CD8-positive, alpha-beta memory T cell (primary cell): Measurements from ENCODE around the gene FGF5. TPM values are rescaled to one million over a fixed set of nuclear protein-coding genes. Genes with fewer than 3 reads are reported as not detected.
"Not testable (repeated sequence)": the region's sequence is repeated elsewhere in the genome, so short reads cannot be mapped to it uniquely, and the experiment has no call there.

Experiments used
- CTCF ChIA-PET: fragments of 350-600 bp; sonication (Branson Sonifier 250); formaldehyde crosslinking; loops from one replicate; lab custom pipeline; 2021; ENCODE audit warnings: antibody characterized with exemption; lab: Charles Lee
- POLR2A ChIA-PET: fragments of 350-600 bp; sonication (Branson Sonifier 250); formaldehyde crosslinking; loops from one replicate; lab custom pipeline; 2021; ENCODE audit warnings: antibody characterized with exemption; lab: Charles Lee
- DNase-seq, 5 donors: peaks; one replicate each; pipeline versions ENCODE4 v3.0.0 to v3.0.0-alpha.2; 2020 to 2022; ENCODE audit warnings: mixed read lengths in 1 of 5
- H3K27ac ChIP-seq: one replicate; pipeline ENCODE4 v1.7.0; 2013; ENCODE audit warnings: low read depth, mild to moderate bottlenecking, low read length, moderate library complexity
- H3K27me3 ChIP-seq: 2 replicates; pipeline ENCODE4 v1.7.0; 2013; ENCODE audit warnings: low read length, mild to moderate bottlenecking; ENCODE audit not compliant: insufficient read depth, poor library complexity, severe bottlenecking
- H3K36me3 ChIP-seq: 2 replicates; pipeline ENCODE4 v1.7.0; 2013; ENCODE audit warnings: mild to moderate bottlenecking, low read length, moderate library complexity; ENCODE audit not compliant: insufficient read depth
- H3K4me1 ChIP-seq: 2 replicates; pipeline ENCODE4 v1.7.0; 2013; ENCODE audit warnings: mild to moderate bottlenecking, low read length, moderate library complexity; ENCODE audit not compliant: insufficient read depth
- H3K4me3 ChIP-seq: 2 replicates; pipeline ENCODE4 v1.7.0; 2013; ENCODE audit warnings: mild to moderate bottlenecking, low read length
- H3K9me3 ChIP-seq: 2 replicates; pipeline ENCODE4 v1.7.0; 2013; ENCODE audit warnings: mild to moderate bottlenecking, low read length
- H3K27ac Mint-ChIP-seq, 8 donors: one replicate each; pipeline ENCODE4 v1.8.0; 2020 to 2021; ENCODE audit warnings: mixed read lengths in 8 of 8, mild to moderate bottlenecking in 6 of 8, inconsistent platforms in 3 of 8, moderate library complexity in 3 of 8
- H3K27me3 Mint-ChIP-seq, 2 donors: one replicate each; pipeline ENCODE4 v1.8.0; 2020 to 2021; ENCODE audit warnings: mixed read lengths in 2 of 2, mild to moderate bottlenecking in 1 of 2, moderate library complexity in 1 of 2
- H3K36me3 Mint-ChIP-seq, 3 donors: one replicate each; pipeline ENCODE4 v1.8.0; 2020 to 2021; ENCODE audit warnings: mixed read lengths in 3 of 3, inconsistent platforms in 1 of 3, mild to moderate bottlenecking in 1 of 3
- H3K4me1 Mint-ChIP-seq, 3 donors: one replicate each; pipeline ENCODE4 v1.8.0; 2020 to 2021; ENCODE audit warnings: mixed read lengths in 3 of 3, inconsistent platforms in 1 of 3, mild to moderate bottlenecking in 1 of 3
- H3K4me3 Mint-ChIP-seq, 7 donors: one replicate each; pipeline ENCODE4 v1.8.0; 2020 to 2021; ENCODE audit warnings: mixed read lengths in 7 of 7, mild to moderate bottlenecking in 6 of 7, moderate library complexity in 4 of 7, inconsistent platforms in 2 of 7
- H3K9me3 Mint-ChIP-seq, 5 donors: one replicate each; pipeline ENCODE4 v1.8.0; 2020 to 2022; ENCODE audit warnings: mixed read lengths in 5 of 5, mild to moderate bottlenecking in 3 of 5, moderate library complexity in 2 of 5, inconsistent platforms in 1 of 5
- polyA plus RNA-seq: library from polyadenylated mRNA; unstranded; fragments of 300-500 nt; fragmentation: Illumina TruSeq; gene quantifications from one replicate; pipeline ENCODE4 v1.2.3, GENCODE V29; 2021
- total RNA-seq, 2 experiments: library from RNA; stranded (reverse); gene quantifications; one replicate each; pipeline ENCODE4 v1.2.3, GENCODE V29; 2021

The FGF5 gene
- total and polyA plus RNA-seq, 3 experiments from 2014 or later: not detected

GRCh38 chr4:80243274-80244018 is 23.0 kb upstream of the FGF5 start:
- H3K9me3 Mint-ChIP-seq: no peaks in the 10 kb centered on the region
- H3K36me3 Mint-ChIP-seq: no peaks in the 10 kb centered on the region

GRCh38 chr4:80247484-80247883 is 19.0 kb upstream of the FGF5 start:
- POLR2A ChIA-PET, H3K36me3 ChIP-seq, H3K4me1 ChIP-seq, H3K27ac ChIP-seq, H3K4me3 Mint-ChIP-seq, H3K4me1 Mint-ChIP-seq, CTCF ChIA-PET, H3K27ac Mint-ChIP-seq, H3K9me3 Mint-ChIP-seq, H3K36me3 Mint-ChIP-seq, H3K9me3 ChIP-seq, H3K4me3 ChIP-seq, DNase-seq, H3K27me3 ChIP-seq: not testable (repeated sequence)
- peaks cover 4 to 36% of the 10 kb centered on the region in 2 donors for H3K27me3 Mint-ChIP-seq

More at GRCh38 chr4:80243274-80244018, 23.0 kb upstream of the FGF5 start:
- ChIA-PET CTCF (no interaction called here), POLR2A (no interaction called here)
- peaks cover 4 to 30% of the 10 kb centered on the region in 2 donors for H3K27me3 Mint-ChIP-seq
- H3K4me3 Mint-ChIP-seq: no peak overlapping the region
- no peaks in the 10 kb centered on the region for H3K4me1 Mint-ChIP-seq
- Histone ChIP-seq H3K9me3 (no peaks in the 10 kb centered on the region), H3K27ac (no peak overlapping the region), H3K4me1 (no peaks in the 10 kb centered on the region), H3K27me3 (peaks cover 7% of the 10 kb centered on the region), H3K36me3 (no peaks in the 10 kb centered on the region), H3K4me3 (no peak overlapping the region)
- no peak for DNase-seq
- H3K27ac Mint-ChIP-seq: no peak overlapping the region

- no peaks in the 10 kb centered on the region for H3K4me1 Mint-ChIP-seq
- DNase-seq: no peak
- Histone ChIP-seq H3K9me3 (no peaks in the 10 kb centered on the region), H3K4me3 (no peak overlapping the region), H3K4me1 (no peaks in the 10 kb centered on the region), H3K27ac (no peak overlapping the region), H3K27me3 (no peaks in the 10 kb centered on the region), H3K36me3 (no peaks in the 10 kb centered on the region)
- CTCF ChIA-PET: no interaction called here
- H3K4me3 Mint-ChIP-seq: no peak overlapping the region
- no peaks in the 10 kb centered on the region for H3K36me3 Mint-ChIP-seq
- H3K27me3 Mint-ChIP-seq: peaks cover 3 to 29% of the 10 kb centered on the region in 2 donors
- POLR2A ChIA-PET: no interaction called here
- no peaks in the 10 kb centered on the region for H3K9me3 Mint-ChIP-seq
- no peak overlapping the region for H3K27ac Mint-ChIP-seq
Observed at GRCh38 chr4:80249144-80249543, 17.3 kb upstream of the FGF5 start.

- Mint-ChIP-seq H3K27ac (no peak overlapping the region), H3K36me3 (no peaks in the 10 kb centered on the region), H3K4me1 (no peaks in the 10 kb centered on the region), H3K27me3 (peaks cover 23 to 42% of the 10 kb centered on the region in 2 donors), H3K4me3 (no peak overlapping the region), H3K9me3 (no peaks in the 10 kb centered on the region)
- DNase-seq: no peak
- no peak overlapping the region for H3K27ac ChIP-seq
- no peaks in the 10 kb centered on the region for H3K27me3 ChIP-seq
- ChIA-PET CTCF (no interaction called here), POLR2A (no interaction called here)
- no peaks in the 10 kb centered on the region for H3K36me3 ChIP-seq
- H3K9me3 ChIP-seq: no peaks in the 10 kb centered on the region
- no peak overlapping the region for H3K4me3 ChIP-seq
- no peaks in the 10 kb centered on the region for H3K4me1 ChIP-seq
Observed at GRCh38 chr4:80252427-80252826, 14.0 kb upstream of the FGF5 start.

- no peak overlapping the region for H3K4me3 Mint-ChIP-seq
- H3K27ac Mint-ChIP-seq: no peak overlapping the region
- ChIA-PET POLR2A (no interaction called here), CTCF (no interaction called here)
- no peaks in the 10 kb centered on the region for H3K36me3 ChIP-seq
- H3K4me1 ChIP-seq: no peaks in the 10 kb centered on the region
- no peak for DNase-seq
- H3K27me3 ChIP-seq: no peaks in the 10 kb centered on the region
- no peaks in the 10 kb centered on the region for H3K4me1 Mint-ChIP-seq
- H3K4me3 ChIP-seq: no peak overlapping the region
- H3K27ac ChIP-seq: no peak overlapping the region
- H3K36me3 Mint-ChIP-seq: no peaks in the 10 kb centered on the region
- H3K27me3 Mint-ChIP-seq: peaks cover 24 to 42% of the 10 kb centered on the region in 2 donors
- H3K9me3 ChIP-seq: no peaks in the 10 kb centered on the region
- H3K9me3 Mint-ChIP-seq: no peaks in the 10 kb centered on the region
Observed at GRCh38 chr4:80252953-80253352, 13.5 kb upstream of the FGF5 start.

GRCh38 chr4:80253510-80253909 is 13.0 kb upstream of the FGF5 start:
- no peak overlapping the region for H3K4me3 Mint-ChIP-seq
- no peak for DNase-seq
- ChIA-PET CTCF (no interaction called here), POLR2A (interaction anchor here (0.6 kb wide), 1 partner anchor 455 kb away, joined by 3 read pairs; no protein-coding TSS in a partner anchor)
- H3K4me1 Mint-ChIP-seq: no peaks in the 10 kb centered on the region
- Histone ChIP-seq H3K4me1 (no peaks in the 10 kb centered on the region), H3K27me3 (no peaks in the 10 kb centered on the region), H3K9me3 (no peaks in the 10 kb centered on the region), H3K4me3 (no peak overlapping the region), H3K36me3 (no peaks in the 10 kb centered on the region), H3K27ac (no peak overlapping the region)
- H3K36me3 Mint-ChIP-seq: no peaks in the 10 kb centered on the region
- peaks cover 25 to 43% of the 10 kb centered on the region in 2 donors for H3K27me3 Mint-ChIP-seq
- no peaks in the 10 kb centered on the region for H3K9me3 Mint-ChIP-seq
- no peak overlapping the region for H3K27ac Mint-ChIP-seq

- Histone ChIP-seq H3K4me1 (no peaks in the 10 kb centered on the region), H3K4me3 (no peak overlapping the region), H3K9me3 (no peaks in the 10 kb centered on the region), H3K27me3 (no peaks in the 10 kb centered on the region), H3K36me3 (no peaks in the 10 kb centered on the region), H3K27ac (no peak overlapping the region)
- H3K27me3 Mint-ChIP-seq: peaks cover 25 to 44% of the 10 kb centered on the region in 2 donors
- DNase-seq: no peak
- no peaks in the 10 kb centered on the region for H3K4me1 Mint-ChIP-seq
- POLR2A ChIA-PET: interaction anchor here (0.6 kb wide), 1 partner anchor 455 kb away, joined by 3 read pairs; no protein-coding TSS in a partner anchor
- CTCF ChIA-PET: no interaction called here
- no peak overlapping the region for H3K27ac Mint-ChIP-seq
- H3K4me3 Mint-ChIP-seq: no peak overlapping the region
- no peaks in the 10 kb centered on the region for H3K36me3 Mint-ChIP-seq
- no peaks in the 10 kb centered on the region for H3K9me3 Mint-ChIP-seq
Observed at GRCh38 chr4:80254114-80254513, 12.3 kb upstream of the FGF5 start.

- H3K36me3 ChIP-seq: no peaks in the 10 kb centered on the region
- ChIA-PET POLR2A (no interaction called here), CTCF (no interaction called here)
- Mint-ChIP-seq H3K27ac (no peak overlapping the region), H3K36me3 (no peaks in the 10 kb centered on the region), H3K27me3 (peaks cover 30 to 50% of the 10 kb centered on the region in 2 donors), H3K4me1 (no peaks in the 10 kb centered on the region), H3K4me3 (no peak overlapping the region), H3K9me3 (no peaks in the 10 kb centered on the region)
- H3K27me3 ChIP-seq: no peaks in the 10 kb centered on the region
- no peak overlapping the region for H3K27ac ChIP-seq
- H3K9me3 ChIP-seq: no peaks in the 10 kb centered on the region
- H3K4me3 ChIP-seq: no peak overlapping the region
- H3K4me1 ChIP-seq: no peaks in the 10 kb centered on the region
- DNase-seq: no peak
Observed at GRCh38 chr4:80255329-80256095, 11.0 kb upstream of the FGF5 start.
